HCT116 (cell line): ENCODE data around the gene ZBTB7C. TPM values are rescaled to one million over a fixed set of nuclear protein-coding genes. Genes with fewer than 3 reads are reported as not detected.

Experiments
- ATAC-seq: fragments of 200-7000 bp; cut with Tn5 transposase; 2 replicates; pipeline ENCODE4 v1.9.1; 2020; ENCODE audit warnings: mild to moderate bottlenecking, moderate library complexity
- BruUV-seq: library from RNA; stranded (reverse); fragments of 400-500 nt; replicated peaks from 2 replicates; lab custom pipeline; 2021; lab: Mats Ljungman, UMichigan
- CTCF ChIA-PET: fragments of 300-600 bp; sonication (Branson Sonifier 250); formaldehyde crosslinking; loops from one replicate; lab custom pipeline; 2021; ENCODE audit warnings: antibody characterized with exemption; lab: Charles Lee
- POLR2A ChIA-PET: fragments of 300-600, 350-600 bp; sonication (Branson Sonifier 250); formaldehyde crosslinking; loops from one replicate; lab custom pipeline; 2021; ENCODE audit warnings: antibody characterized with exemption; lab: Charles Lee
- RAD21 ChIA-PET, 2 experiments: fragments of 300-600 bp; sonication (Branson Sonifier 250); formaldehyde crosslinking; loops; one replicate each; lab custom pipeline; 2023; ENCODE audit warnings: low total read pairs in 2 of 2; ENCODE audit not compliant: uncharacterized antibody in 2 of 2, unreplicated experiment in 2 of 2, low non-redundant PET in 1 of 2; lab: Charles Lee
- DNase-seq: peaks from one replicate; pipeline ENCODE4 v3.0.0-alpha.2; 2010; ENCODE audit warnings: low read depth, low spot score
- H2AFZ ChIP-seq: fragments of 200-600 bp; shearing (Covaris generic), sonication (generic); 2 replicates; pipeline ENCODE4 v1.6.1; 2017; ENCODE audit warnings: low read depth, mixed run types, mixed read lengths, antibody characterized with exemption, low read length; ENCODE audit not compliant: poor library complexity, severe bottlenecking
- H3K27ac ChIP-seq: 2 replicates; pipeline ENCODE4 v1.5.1; 2012; ENCODE audit warnings: low read depth, low read length
- H3K27me3 ChIP-seq: fragments of 200-600 bp; sonication (generic); 2 replicates; pipeline ENCODE4 v1.6.1; 2016; ENCODE audit warnings: mixed run types, low read length, mixed read lengths; ENCODE audit not compliant: insufficient read depth
- H3K36me3 ChIP-seq, 2 experiments: fragments of 200-500 bp in 1 of 2; fragments of 200-600 bp in 1 of 2; sonication (Bioruptor generic) in 1 of 2; sonication (generic) in 1 of 2; 2 replicates each; pipeline versions ENCODE4 v1.5.1 to v1.6.1; 2014 to 2016; ENCODE audit warnings: low read length in 2 of 2, inconsistent platforms in 1 of 2, mixed read lengths in 1 of 2, mixed run types in 1 of 2; ENCODE audit not compliant: insufficient read depth in 2 of 2, control insufficient read depth in 1 of 2
- H3K4me1 ChIP-seq, 2 experiments: fragments of 200-600 bp in 1 of 2; sonication (generic) in 1 of 2; 2 replicates each; pipeline versions ENCODE4 v1.5.1 to v1.6.1; 2012 to 2017; ENCODE audit warnings: low read length in 2 of 2, inconsistent platforms in 1 of 2, mild to moderate bottlenecking in 1 of 2, mixed read lengths in 1 of 2, mixed run types in 1 of 2, moderate library complexity in 1 of 2; ENCODE audit not compliant: insufficient read depth in 2 of 2, control insufficient read depth in 1 of 2
- H3K4me2 ChIP-seq: fragments of 200-600 bp; sonication (generic); 2 replicates; pipeline ENCODE4 v1.6.1; 2017; ENCODE audit warnings: mixed run types, low read length, mixed read lengths
- H3K4me3 ChIP-seq, 2 experiments: fragments of 200-600 bp in 1 of 2; sonication (generic) in 1 of 2; replicated peaks in 1 of 2; 2 replicates each; pipeline ENCODE4 v1.5.1; 2011 to 2016; ENCODE audit warnings: low read length in 2 of 2, control low read depth in 1 of 2, low read depth in 1 of 2, mild to moderate bottlenecking in 1 of 2, mixed read lengths in 1 of 2, mixed run types in 1 of 2
- H3K79me2 ChIP-seq: fragments of 200-600 bp; sonication (generic); 2 replicates; pipeline ENCODE4 v1.6.1; 2017; ENCODE audit warnings: mild to moderate bottlenecking, mixed run types, low read length, moderate library complexity, mixed read lengths; ENCODE audit not compliant: insufficient read depth
- H3K9ac ChIP-seq: fragments of 200-600 bp; sonication (generic); 2 replicates; pipeline ENCODE4 v1.6.1; 2016; ENCODE audit warnings: low read length, mixed read lengths
- H3K9me2 ChIP-seq: fragments of 200-600 bp; sonication (generic), shearing (Covaris generic); 2 replicates; pipeline ENCODE4 v1.6.1; 2017; ENCODE audit warnings: mixed run types, mild to moderate bottlenecking, moderate library complexity; ENCODE audit not compliant: insufficient read depth
- H3K9me3 ChIP-seq, 2 experiments: fragments of 200-500 bp in 1 of 2; fragments of 200-600 bp in 1 of 2; sonication (Bioruptor generic) in 1 of 2; sonication (generic) in 1 of 2; 2 replicates each; pipeline ENCODE4 v1.6.1; 2014 to 2017; ENCODE audit warnings: low read length in 2 of 2, mixed read lengths in 2 of 2, inconsistent platforms in 1 of 2, low read depth in 1 of 2, mild to moderate bottlenecking in 1 of 2, mixed run types in 1 of 2, moderate library complexity in 1 of 2; ENCODE audit not compliant: control insufficient read depth in 1 of 2, insufficient read depth in 1 of 2
- H4K20me1 ChIP-seq: fragments of 200-600 bp; sonication (generic), shearing (Covaris generic); 2 replicates; pipeline ENCODE4 v1.6.1; 2017; ENCODE audit warnings: mixed run types, mild to moderate bottlenecking, moderate library complexity; ENCODE audit not compliant: insufficient read depth
- ATF3 ChIP-seq: IDR thresholded peaks from 2 replicates; pipeline ENCODE4 v1.6.1; 2012
- CBX3 ChIP-seq: IDR thresholded peaks from 2 replicates; pipeline ENCODE4 v1.6.1; 2012; ENCODE audit warnings: low read depth
- CTCF ChIP-seq, 3 experiments: fragments of 200-600 bp in 1 of 3; sonication (generic) in 1 of 3; IDR thresholded peaks in 2 of 3; conservative IDR thresholded peaks in 1 of 3; 2 replicates each; pipeline ENCODE4 v1.5.1; 2012 to 2017; ENCODE audit warnings: low read depth in 2 of 3, low read length in 2 of 3, antibody characterized with exemption in 1 of 3, borderline replicate concordance in 1 of 3, control low read depth in 1 of 3, mild to moderate bottlenecking in 1 of 3, mixed read lengths in 1 of 3, mixed run types in 1 of 3, moderate library complexity in 1 of 3; ENCODE audit not compliant: insufficient read depth in 1 of 3
- EGR1 ChIP-seq: IDR thresholded peaks from 2 replicates; pipeline ENCODE4 v1.6.1; 2012; ENCODE audit warnings: low read depth
- EZH2phosphoT487 ChIP-seq: fragments of 200-600 bp; IDR thresholded peaks from 2 replicates; pipeline ENCODE4 v1.6.1; 2018; ENCODE audit warnings: antibody characterized with exemption, borderline replicate concordance
- FOSL1 ChIP-seq: IDR thresholded peaks from 2 replicates; pipeline ENCODE4 v1.6.1; 2012; ENCODE audit warnings: low read depth
- MAX ChIP-seq: IDR thresholded peaks from 2 replicates; pipeline ENCODE4 v1.6.1; 2012
- POLR2A ChIP-seq: IDR thresholded peaks from 2 replicates; pipeline ENCODE4 v1.7.0; 2011; ENCODE audit warnings: borderline replicate concordance; ENCODE audit not compliant: insufficient read depth, insufficient read length; ENCODE audit errors: extremely low read depth
- POLR2AphosphoS5 ChIP-seq: IDR thresholded peaks from 2 replicates; pipeline ENCODE4 v1.6.1; 2011; ENCODE audit warnings: mild to moderate bottlenecking, low read depth, low read length, moderate library complexity
- RAD21 ChIP-seq: IDR thresholded peaks from 2 replicates; pipeline ENCODE4 v1.6.1; 2012; ENCODE audit warnings: low read depth, mild to moderate bottlenecking
- SIN3A ChIP-seq: IDR thresholded peaks from 2 replicates; pipeline ENCODE4 v1.6.1; 2012; ENCODE audit warnings: low read depth
- SP1 ChIP-seq: IDR thresholded peaks from 2 replicates; pipeline ENCODE4 v1.6.1; 2012; ENCODE audit warnings: low read depth
- TCF7L2 ChIP-seq: IDR thresholded peaks from 2 replicates; pipeline ENCODE4 v1.7.0; 2011; ENCODE audit warnings: borderline replicate concordance, inconsistent platforms; ENCODE audit not compliant: insufficient read depth, insufficient read length; ENCODE audit errors: extremely low read depth
- YY1 ChIP-seq: IDR thresholded peaks from 2 replicates; pipeline ENCODE4 v1.6.1; 2011; ENCODE audit warnings: low read length, low read depth, moderate library complexity, mild to moderate bottlenecking; ENCODE audit not compliant: insufficient replicate concordance; ENCODE audit errors: extremely low read depth
- ZBTB33 ChIP-seq: IDR thresholded peaks from 2 replicates; pipeline ENCODE4 v1.6.1; 2011; ENCODE audit warnings: mild to moderate bottlenecking, low read length, moderate library complexity; ENCODE audit not compliant: insufficient replicate concordance; ENCODE audit errors: extremely low read depth
- ZFX ChIP-seq: fragments of 450-650 bp; IDR thresholded peaks from 2 replicates; pipeline ENCODE4 v1.6.1; 2017
- ZNF274 ChIP-seq: fragments of 200-500 bp; sonication (Bioruptor generic); IDR thresholded peaks from 2 replicates; pipeline ENCODE4 v1.6.1; 2014; ENCODE audit warnings: mild to moderate bottlenecking, low read depth, low read length, inconsistent platforms
- intact Hi-C: fragments of 100-400 bp; cut with micrococcal nuclease; formaldehyde crosslinking; loops from 2 replicates; pipeline ENCODE4 v1.10.0; 2022
- total RNA-seq: library from RNA; stranded (reverse); gene quantifications from one replicate; pipeline ENCODE4 v1.2.1, GENCODE V29; 2021; ENCODE audit not compliant: unreplicated experiment

The ZBTB7C gene
- total RNA-seq, 1 experiment from 2014 or later: 0.37 TPM

GRCh38 chr18:48140731-48141130 is 268.5 kb downstream of the ZBTB7C start:
- no peaks in the 10 kb centered on the region for H3K27me3 ChIP-seq
- TF ChIP-seq YY1 (no peak), FOSL1 (no peak), EZH2phosphoT487 (no peak), TCF7L2 (no peak), RAD21 (no peak), ATF3 (no peak), EGR1 (no peak), ZBTB33 (no peak), CBX3 (no peak), POLR2AphosphoS5 (no peak), MAX (no peak), CTCF (IDR thresholded peaks at IDR 0.05 in 2 of 3, conservative IDR thresholded peaks at IDR 0.05 in 1 of 3; ENCODE audit: borderline replicate concordance in 1 of 3, insufficient read depth in 1 of 3, low read depth in 2 of 3, low read length in 2 of 3) (no peak), POLR2A (no peak), SP1 (no peak), ZFX (no peak), SIN3A (no peak), ZNF274 (no peak)
- ChIA-PET POLR2A (no interaction called here), CTCF (no interaction called here), RAD21 (no interaction called here)
- no peak overlapping the region for H3K4me3 ChIP-seq
- no TSS peak for BruUV-seq
- DNase-seq (no peak), ATAC-seq (no peak)
- H2AFZ ChIP-seq: no peak overlapping the region
- H3K9me3 ChIP-seq: no peaks in the 10 kb centered on the region
- H3K79me2 ChIP-seq: no peaks in the 10 kb centered on the region
- no peaks in the 10 kb centered on the region for H3K36me3 ChIP-seq
- H3K4me1 ChIP-seq: peaks cover 29 to 35% of the 10 kb centered on the region in 2 experiments; a peak in 2 of 4 replicates
- H3K4me2 ChIP-seq: no peak overlapping the region
- no peak overlapping the region for H3K9ac ChIP-seq
- no peaks in the 10 kb centered on the region for H4K20me1 ChIP-seq
- no peaks in the 10 kb centered on the region for H3K9me2 ChIP-seq
- intact Hi-C loops: no loop called here
- no peak overlapping the region for H3K27ac ChIP-seq
